HEK293 (cell line): ENCODE data around the gene PNN.

Experiments
- BCL11A ChIP-seq: fragments of 450-650 bp; formaldehyde crosslinking; IDR thresholded peaks from 2 replicates; pipeline ENCODE4 v1.5.1; 2016; ENCODE audit warnings: low read depth, missing biosample characterization, missing genetic modification characterization
- OSR2 ChIP-seq: fragments of 450-650 bp; formaldehyde crosslinking; IDR thresholded peaks from 2 replicates; pipeline ENCODE4 v1.5.1; 2016; ENCODE audit warnings: missing biosample characterization, missing genetic modification characterization
- TCF7L2 ChIP-seq: IDR thresholded peaks from 2 replicates; pipeline ENCODE4 v1.6.1; 2011; ENCODE audit warnings: low read depth, mild to moderate bottlenecking, inconsistent platforms, low read length, moderate library complexity, borderline replicate concordance
- ZNF214 ChIP-seq: fragments of 450-650 bp; formaldehyde crosslinking; IDR thresholded peaks from 2 replicates; pipeline ENCODE4 v1.5.1; 2017; ENCODE audit warnings: missing biosample characterization, mild to moderate bottlenecking, missing genetic modification characterization, borderline replicate concordance
- ZNF350 ChIP-seq: fragments of 450-650 bp; formaldehyde crosslinking; IDR thresholded peaks from 2 replicates; pipeline ENCODE4 v1.5.0; 2017; ENCODE audit warnings: missing biosample characterization, mild to moderate bottlenecking, missing genetic modification characterization
- ZNF366 ChIP-seq: fragments of 450-650 bp; formaldehyde crosslinking; conservative IDR thresholded peaks from 2 replicates; pipeline ENCODE4 v1.5.1; 2016; ENCODE audit warnings: missing biosample characterization, missing genetic modification characterization
- ZNF560 ChIP-seq: fragments of 450-650 bp; formaldehyde crosslinking; IDR thresholded peaks from 2 replicates; pipeline ENCODE4 v1.5.1; 2017; ENCODE audit warnings: missing biosample characterization, missing genetic modification characterization, borderline replicate concordance
- ZNF629 ChIP-seq: fragments of 450-650 bp; formaldehyde crosslinking; IDR thresholded peaks from 2 replicates; pipeline ENCODE4 v1.5.1; 2017; ENCODE audit warnings: missing biosample characterization, missing genetic modification characterization
- ZNF777 ChIP-seq: fragments of 450-650 bp; formaldehyde crosslinking; IDR thresholded peaks from 2 replicates; pipeline ENCODE4 v1.5.1; 2017; ENCODE audit warnings: missing biosample characterization, missing genetic modification characterization, borderline replicate concordance
- ZNF837 ChIP-seq: fragments of 450-650 bp; formaldehyde crosslinking; IDR thresholded peaks from 2 replicates; pipeline ENCODE4 v1.5.1; 2016; ENCODE audit warnings: missing biosample characterization, missing genetic modification characterization
- TF ChIP-seq, protein P1 (sequence below): fragments of 450-650 bp; formaldehyde crosslinking; IDR thresholded peaks from 2 replicates; pipeline ENCODE4 v1.5.1; 2016; ENCODE audit warnings: missing biosample characterization, missing genetic modification characterization
- TF ChIP-seq, protein P2 (sequence below): fragments of 450-650 bp; formaldehyde crosslinking; conservative IDR thresholded peaks from 2 replicates; pipeline ENCODE4 v1.5.1; 2016; ENCODE audit warnings: low read depth, missing biosample characterization, missing genetic modification characterization
- TF ChIP-seq, protein P3 (sequence below): fragments of 450-650 bp; formaldehyde crosslinking; optimal IDR thresholded peaks from 2 replicates; pipeline ENCODE3; 2016; ENCODE audit warnings: missing biosample characterization, mild to moderate bottlenecking, missing genetic modification characterization
- TF ChIP-seq, protein P4 (sequence below): fragments of 450-650 bp; formaldehyde crosslinking; IDR thresholded peaks from 2 replicates; pipeline ENCODE4 v1.5.1; 2016; ENCODE audit warnings: missing biosample characterization, missing genetic modification characterization, low read depth

DNA sequence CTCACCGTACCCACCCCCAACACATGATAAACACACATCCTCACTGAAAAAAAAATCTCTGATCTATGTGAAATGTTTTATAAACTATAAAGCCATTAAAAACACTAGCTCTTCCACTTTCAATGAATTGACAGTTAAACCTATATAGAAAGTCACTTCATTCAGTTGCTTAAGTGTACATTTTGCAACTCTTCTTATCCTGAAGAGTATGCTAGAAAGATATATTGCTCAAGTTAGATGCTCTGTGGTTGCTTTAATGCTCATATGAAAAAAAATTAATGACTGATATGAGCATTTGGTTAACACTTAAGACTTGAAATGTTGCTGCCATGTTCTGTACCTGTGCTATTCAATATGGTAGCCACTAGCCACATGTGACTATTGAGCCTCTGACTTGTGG lies 37.6 kb downstream of the PNN start:
- TF ChIP-seq, protein P1, sequence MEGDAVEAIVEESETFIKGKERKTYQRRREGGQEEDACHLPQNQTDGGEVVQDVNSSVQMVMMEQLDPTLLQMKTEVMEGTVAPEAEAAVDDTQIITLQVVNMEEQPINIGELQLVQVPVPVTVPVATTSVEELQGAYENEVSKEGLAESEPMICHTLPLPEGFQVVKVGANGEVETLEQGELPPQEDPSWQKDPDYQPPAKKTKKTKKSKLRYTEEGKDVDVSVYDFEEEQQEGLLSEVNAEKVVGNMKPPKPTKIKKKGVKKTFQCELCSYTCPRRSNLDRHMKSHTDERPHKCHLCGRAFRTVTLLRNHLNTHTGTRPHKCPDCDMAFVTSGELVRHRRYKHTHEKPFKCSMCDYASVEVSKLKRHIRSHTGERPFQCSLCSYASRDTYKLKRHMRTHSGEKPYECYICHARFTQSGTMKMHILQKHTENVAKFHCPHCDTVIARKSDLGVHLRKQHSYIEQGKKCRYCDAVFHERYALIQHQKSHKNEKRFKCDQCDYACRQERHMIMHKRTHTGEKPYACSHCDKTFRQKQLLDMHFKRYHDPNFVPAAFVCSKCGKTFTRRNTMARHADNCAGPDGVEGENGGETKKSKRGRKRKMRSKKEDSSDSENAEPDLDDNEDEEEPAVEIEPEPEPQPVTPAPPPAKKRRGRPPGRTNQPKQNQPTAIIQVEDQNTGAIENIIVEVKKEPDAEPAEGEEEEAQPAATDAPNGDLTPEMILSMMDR (tag by site-specific recombination), result no peak
- TF ChIP-seq ZNF560 (tag by site-specific recombination), result no peak
- TF ChIP-seq ZNF350 (tag by site-specific recombination), result no peak
- no peak for TF ChIP-seq ZNF366
- TF ChIP-seq ZNF629 (tag by site-specific recombination), result no peak
- no peak for TF ChIP-seq ZNF837 (tag by site-specific recombination)
- TF ChIP-seq, protein P2, sequence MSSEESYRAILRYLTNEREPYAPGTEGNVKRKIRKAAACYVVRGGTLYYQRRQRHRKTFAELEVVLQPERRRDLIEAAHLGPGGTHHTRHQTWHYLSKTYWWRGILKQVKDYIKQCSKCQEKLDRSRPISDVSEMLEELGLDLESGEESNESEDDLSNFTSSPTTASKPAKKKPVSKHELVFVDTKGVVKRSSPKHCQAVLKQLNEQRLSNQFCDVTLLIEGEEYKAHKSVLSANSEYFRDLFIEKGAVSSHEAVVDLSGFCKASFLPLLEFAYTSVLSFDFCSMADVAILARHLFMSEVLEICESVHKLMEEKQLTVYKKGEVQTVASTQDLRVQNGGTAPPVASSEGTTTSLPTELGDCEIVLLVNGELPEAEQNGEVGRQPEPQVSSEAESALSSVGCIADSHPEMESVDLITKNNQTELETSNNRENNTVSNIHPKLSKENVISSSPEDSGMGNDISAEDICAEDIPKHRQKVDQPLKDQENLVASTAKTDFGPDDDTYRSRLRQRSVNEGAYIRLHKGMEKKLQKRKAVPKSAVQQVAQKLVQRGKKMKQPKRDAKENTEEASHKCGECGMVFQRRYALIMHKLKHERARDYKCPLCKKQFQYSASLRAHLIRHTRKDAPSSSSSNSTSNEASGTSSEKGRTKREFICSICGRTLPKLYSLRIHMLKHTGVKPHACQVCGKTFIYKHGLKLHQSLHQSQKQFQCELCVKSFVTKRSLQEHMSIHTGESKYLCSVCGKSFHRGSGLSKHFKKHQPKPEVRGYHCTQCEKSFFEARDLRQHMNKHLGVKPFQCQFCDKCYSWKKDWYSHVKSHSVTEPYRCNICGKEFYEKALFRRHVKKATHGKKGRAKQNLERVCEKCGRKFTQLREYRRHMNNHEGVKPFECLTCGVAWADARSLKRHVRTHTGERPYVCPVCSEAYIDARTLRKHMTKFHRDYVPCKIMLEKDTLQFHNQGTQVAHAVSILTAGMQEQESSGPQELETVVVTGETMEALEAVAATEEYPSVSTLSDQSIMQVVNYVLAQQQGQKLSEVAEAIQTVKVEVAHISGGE (tag by site-specific recombination), result no peak
- TF ChIP-seq TCF7L2, result no peak
- TF ChIP-seq, protein P3, sequence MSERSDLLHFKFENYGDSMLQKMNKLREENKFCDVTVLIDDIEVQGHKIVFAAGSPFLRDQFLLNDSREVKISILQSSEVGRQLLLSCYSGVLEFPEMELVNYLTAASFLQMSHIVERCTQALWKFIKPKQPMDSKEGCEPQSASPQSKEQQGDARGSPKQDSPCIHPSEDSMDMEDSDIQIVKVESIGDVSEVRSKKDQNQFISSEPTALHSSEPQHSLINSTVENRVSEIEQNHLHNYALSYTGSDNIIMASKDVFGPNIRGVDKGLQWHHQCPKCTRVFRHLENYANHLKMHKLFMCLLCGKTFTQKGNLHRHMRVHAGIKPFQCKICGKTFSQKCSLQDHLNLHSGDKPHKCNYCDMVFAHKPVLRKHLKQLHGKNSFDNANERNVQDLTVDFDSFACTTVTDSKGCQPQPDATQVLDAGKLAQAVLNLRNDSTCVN, result no peak
- TF ChIP-seq ZNF214 (tag by site-specific recombination), result no peak
- TF ChIP-seq OSR2, result no peak
- TF ChIP-seq BCL11A (tag by site-specific recombination), result no peak
- TF ChIP-seq, protein P4, sequence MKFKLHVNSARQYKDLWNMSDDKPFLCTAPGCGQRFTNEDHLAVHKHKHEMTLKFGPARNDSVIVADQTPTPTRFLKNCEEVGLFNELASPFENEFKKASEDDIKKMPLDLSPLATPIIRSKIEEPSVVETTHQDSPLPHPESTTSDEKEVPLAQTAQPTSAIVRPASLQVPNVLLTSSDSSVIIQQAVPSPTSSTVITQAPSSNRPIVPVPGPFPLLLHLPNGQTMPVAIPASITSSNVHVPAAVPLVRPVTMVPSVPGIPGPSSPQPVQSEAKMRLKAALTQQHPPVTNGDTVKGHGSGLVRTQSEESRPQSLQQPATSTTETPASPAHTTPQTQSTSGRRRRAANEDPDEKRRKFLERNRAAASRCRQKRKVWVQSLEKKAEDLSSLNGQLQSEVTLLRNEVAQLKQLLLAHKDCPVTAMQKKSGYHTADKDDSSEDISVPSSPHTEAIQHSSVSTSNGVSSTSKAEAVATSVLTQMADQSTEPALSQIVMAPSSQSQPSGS (tag by site-specific recombination), result no peak
- no peak for TF ChIP-seq ZNF777
